Measurements from ENCODE around the gene MIA.
"Not testable (repeated sequence)": the region's sequence is repeated elsewhere in the genome, so short reads cannot be mapped to it uniquely, and the experiment has no call there.

Gene MIA

DNA sequence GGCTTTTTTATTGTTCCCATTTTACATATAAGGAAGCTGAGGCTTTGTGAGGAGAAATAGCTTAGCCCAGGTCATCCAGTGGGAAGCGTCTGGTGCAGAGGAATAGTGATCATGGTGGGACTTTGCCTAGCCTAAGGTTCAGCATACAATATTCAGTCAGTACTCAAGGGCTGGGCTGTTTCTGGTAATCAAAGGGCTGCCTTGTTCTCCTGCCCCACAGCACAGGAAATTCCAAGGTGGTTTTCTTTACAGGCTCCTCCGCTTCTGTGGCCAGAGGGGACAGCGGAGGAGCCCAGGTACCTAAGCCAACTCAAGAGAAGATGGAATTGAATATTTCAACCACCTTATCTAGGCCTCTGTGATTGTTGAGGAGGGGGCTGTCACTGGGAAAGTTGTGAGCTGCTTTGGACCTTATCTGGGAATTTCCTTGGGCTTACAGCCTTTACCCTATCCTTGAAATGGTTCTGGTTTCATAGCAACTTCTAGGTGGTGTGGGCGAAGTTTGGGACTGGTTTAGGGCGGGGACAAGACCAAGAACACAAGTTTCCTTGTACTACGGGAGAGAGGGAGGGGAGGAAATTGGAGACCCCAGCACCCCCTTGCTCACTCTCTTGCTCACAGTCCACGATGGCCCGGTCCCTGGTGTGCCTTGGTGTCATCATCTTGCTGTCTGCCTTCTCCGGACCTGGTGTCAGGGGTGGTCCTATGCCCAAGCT lies at the start of gene MIA:
MIA (plus strand) TSS at position 606 of the 716 bp plus-strand sequence; CDS start at position 628, 22 bp downstream.
- no peaks in the 10 kb centered on the region for H3K27me3 ChIP-seq (ENCODE audit: low read depth, low read length)
- peak within 1 kb of the TSS in 1 of 2 donors; percentile 12 for H3K4me3 ChIP-seq (ENCODE audit: low read depth in 1 of 2, low read length in 2 of 2)
- H3K4me1 ChIP-seq (ENCODE audit: control insufficient read depth in 1 of 2, insufficient read depth in 2 of 2, low read length in 2 of 2): peaks cover 9 to 14% of the 10 kb centered on the region in 2 donors
- peaks cover 0 to 3% of the 10 kb centered on the region in 2 donors for H3K36me3 ChIP-seq (ENCODE audit: control insufficient read depth in 1 of 2, insufficient read depth in 2 of 2, low read length in 2 of 2)
- H3K27ac ChIP-seq (ENCODE audit: low read length): no peak within 1 kb of the TSS
- peaks cover 0 to 3% of the 10 kb centered on the region in 2 donors for H3K9me3 ChIP-seq (ENCODE audit: control insufficient read depth in 1 of 2, low read length in 2 of 2)

DNA sequence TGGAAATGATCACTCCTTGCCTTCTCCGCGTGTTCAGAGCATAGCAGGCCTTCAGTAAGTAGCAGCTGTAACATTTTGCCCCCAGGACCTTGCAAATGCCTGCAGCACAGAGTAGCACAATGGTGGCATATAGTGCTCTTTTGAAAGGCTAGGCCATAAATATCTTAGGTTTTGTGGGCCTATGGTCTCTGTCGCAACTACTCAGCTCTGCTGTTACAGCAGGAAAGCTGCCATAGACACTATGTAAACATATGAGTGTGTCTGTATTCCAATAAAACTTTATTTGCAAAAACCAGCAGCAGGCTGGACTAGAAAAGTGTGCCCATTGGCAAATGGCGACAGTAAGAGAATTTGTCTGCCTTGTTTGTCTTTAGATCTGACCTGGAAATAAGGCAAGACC lies 49.0 kb upstream of the MIA start:
- no peak overlapping the region for H3K4me3 ChIP-seq (ENCODE audit: low read depth in 1 of 2, low read length in 2 of 2)
- peaks cover 0 to 8% of the 10 kb centered on the region in 2 donors for H3K4me1 ChIP-seq (ENCODE audit: control insufficient read depth in 1 of 2, insufficient read depth in 2 of 2, low read length in 2 of 2)
- no peak overlapping the region for H3K27ac ChIP-seq (ENCODE audit: low read length)
- H3K9me3 ChIP-seq (ENCODE audit: control insufficient read depth in 1 of 2, low read length in 2 of 2): no peaks in the 10 kb centered on the region
- peaks cover 49 to 69% of the 10 kb centered on the region in 2 donors for H3K36me3 ChIP-seq (ENCODE audit: control insufficient read depth in 1 of 2, insufficient read depth in 2 of 2, low read length in 2 of 2)
- no peaks in the 10 kb centered on the region for H3K27me3 ChIP-seq (ENCODE audit: low read depth, low read length)

DNA sequence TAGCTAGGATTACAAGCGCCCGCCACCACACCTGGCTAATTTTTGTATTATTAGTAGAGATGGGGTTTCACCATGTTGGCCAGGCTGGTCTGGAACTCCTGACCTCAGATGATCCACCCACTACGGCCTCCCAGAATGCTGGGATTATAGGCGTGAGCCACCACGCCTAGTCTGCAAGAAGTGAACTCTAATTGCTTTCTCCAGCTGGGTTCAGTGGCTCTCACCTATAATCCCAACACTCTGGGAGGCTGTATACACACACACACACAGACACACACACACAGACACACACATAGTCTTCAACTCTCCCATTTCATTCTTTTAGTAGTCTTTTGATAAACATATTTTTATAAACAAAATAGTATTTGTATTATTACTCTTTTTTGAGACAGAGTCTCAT lies 45.3 kb upstream of the MIA start:
- H3K9me3 ChIP-seq (ENCODE audit: control insufficient read depth in 1 of 2, low read length in 2 of 2); H3K4me1 ChIP-seq (ENCODE audit: control insufficient read depth in 1 of 2, insufficient read depth in 2 of 2, low read length in 2 of 2); H3K4me3 ChIP-seq (ENCODE audit: low read depth in 1 of 2, low read length in 2 of 2); H3K27ac ChIP-seq (ENCODE audit: low read length); H3K27me3 ChIP-seq (ENCODE audit: low read depth, low read length): not testable (repeated sequence)
- peaks cover 52 to 88% of the 10 kb centered on the region in 2 donors for H3K36me3 ChIP-seq (ENCODE audit: control insufficient read depth in 1 of 2, insufficient read depth in 2 of 2, low read length in 2 of 2)

DNA sequence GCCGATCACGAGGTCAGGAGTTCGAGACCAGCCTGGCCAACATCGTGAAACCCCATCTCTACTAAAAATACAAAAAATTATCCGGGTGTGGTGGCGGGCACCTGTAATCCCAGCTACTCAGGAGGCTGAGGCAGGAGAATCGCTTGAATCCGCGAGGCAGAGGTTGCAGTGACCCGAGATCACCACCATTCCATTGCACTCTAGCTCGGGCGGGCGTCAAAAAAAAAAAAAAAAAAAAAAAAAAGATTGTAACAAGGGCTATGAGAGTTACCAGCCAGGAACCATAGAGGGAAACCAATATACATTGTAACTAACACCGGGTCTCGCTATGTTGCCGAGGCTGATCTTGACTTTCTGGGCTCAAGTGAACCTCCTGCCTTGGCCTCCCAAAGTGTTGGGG lies 43.0 kb upstream of the MIA start:
- not testable (repeated sequence) for H3K4me1 ChIP-seq (ENCODE audit: control insufficient read depth in 1 of 2, insufficient read depth in 2 of 2, low read length in 2 of 2); H3K9me3 ChIP-seq (ENCODE audit: control insufficient read depth in 1 of 2, low read length in 2 of 2); H3K27ac ChIP-seq (ENCODE audit: low read length); H3K4me3 ChIP-seq (ENCODE audit: low read depth in 1 of 2, low read length in 2 of 2); H3K27me3 ChIP-seq (ENCODE audit: low read depth, low read length)
- H3K36me3 ChIP-seq (ENCODE audit: control insufficient read depth in 1 of 2, insufficient read depth in 2 of 2, low read length in 2 of 2): peaks cover 52 to 92% of the 10 kb centered on the region in 2 donors

DNA sequence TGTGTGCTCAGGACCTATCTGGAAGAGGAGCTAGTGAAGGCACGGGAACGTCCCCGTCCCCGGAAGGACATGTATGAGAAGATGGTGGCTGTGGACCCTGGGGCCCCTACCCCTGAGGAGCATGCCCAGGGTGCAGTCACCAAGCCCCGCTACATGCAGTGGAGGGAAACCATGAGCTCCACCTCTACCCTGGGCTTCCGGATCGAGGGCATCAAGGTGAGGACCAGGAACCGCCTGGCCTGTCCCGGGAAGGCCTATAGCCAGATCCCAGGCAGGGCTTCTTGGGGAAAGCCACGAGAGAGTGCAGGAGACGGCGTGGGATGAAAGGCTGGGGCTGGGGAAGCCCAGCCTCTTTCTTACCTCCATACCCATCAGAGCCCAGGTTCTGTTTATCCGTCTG lies 42.2 kb upstream of the MIA start:
- peaks cover 50 to 89% of the 10 kb centered on the region in 2 donors for H3K36me3 ChIP-seq (ENCODE audit: control insufficient read depth in 1 of 2, insufficient read depth in 2 of 2, low read length in 2 of 2)
- no peaks in the 10 kb centered on the region for H3K27me3 ChIP-seq (ENCODE audit: low read depth, low read length)
- H3K9me3 ChIP-seq (ENCODE audit: control insufficient read depth in 1 of 2, low read length in 2 of 2): no peaks in the 10 kb centered on the region
- H3K4me3 ChIP-seq (ENCODE audit: low read depth in 1 of 2, low read length in 2 of 2): no peak overlapping the region
- no peaks in the 10 kb centered on the region for H3K4me1 ChIP-seq (ENCODE audit: control insufficient read depth in 1 of 2, insufficient read depth in 2 of 2, low read length in 2 of 2)
- H3K27ac ChIP-seq (ENCODE audit: low read length): no peak overlapping the region

DNA sequence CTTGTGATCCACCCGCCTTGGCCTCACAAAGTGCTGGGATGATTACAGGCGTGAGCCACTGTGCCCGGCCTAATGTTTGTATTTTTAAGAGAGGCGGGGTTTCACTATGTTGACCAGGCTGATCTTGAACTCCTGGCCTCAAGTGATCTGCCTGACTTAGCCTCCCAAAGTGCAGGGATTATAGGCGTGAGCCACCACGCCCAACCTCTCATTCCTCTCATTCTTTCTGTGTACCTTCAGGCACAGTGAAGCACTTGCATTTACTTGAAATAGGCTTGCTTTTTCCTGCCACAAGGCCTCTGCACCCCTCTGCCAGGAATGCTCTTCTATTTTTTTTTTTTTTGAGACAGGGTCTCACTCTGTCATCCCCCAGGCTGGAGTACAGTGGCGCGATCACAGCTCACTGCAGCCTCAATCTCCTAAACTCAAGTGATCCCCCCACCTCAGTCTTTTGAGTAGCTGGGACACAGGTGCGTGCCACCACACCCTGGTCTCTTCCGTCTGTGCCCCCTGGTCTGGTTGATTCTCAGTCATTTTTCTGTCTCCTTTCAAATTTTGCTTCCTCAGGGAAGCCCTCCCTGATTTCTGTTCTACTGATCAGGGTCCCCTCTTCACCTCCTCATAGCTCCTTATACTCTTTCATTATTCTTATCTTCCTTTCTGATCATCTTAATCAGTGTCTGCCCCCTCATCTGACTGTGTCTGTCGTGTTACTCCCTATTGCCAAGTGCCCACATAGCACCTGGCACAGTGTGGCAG lies 40.1 kb upstream of the MIA start:
- Histone ChIP-seq H3K27me3 (ENCODE audit: low read depth, low read length) (no peaks in the 10 kb centered on the region), H3K4me1 (ENCODE audit: control insufficient read depth in 1 of 2, insufficient read depth in 2 of 2, low read length in 2 of 2) (no peaks in the 10 kb centered on the region), H3K4me3 (ENCODE audit: low read depth in 1 of 2, low read length in 2 of 2) (no peak overlapping the region), H3K9me3 (ENCODE audit: control insufficient read depth in 1 of 2, low read length in 2 of 2) (no peaks in the 10 kb centered on the region), H3K36me3 (ENCODE audit: control insufficient read depth in 1 of 2, insufficient read depth in 2 of 2, low read length in 2 of 2) (peaks cover 54 to 82% of the 10 kb centered on the region in 2 donors), H3K27ac (ENCODE audit: low read length) (no peak overlapping the region)

DNA sequence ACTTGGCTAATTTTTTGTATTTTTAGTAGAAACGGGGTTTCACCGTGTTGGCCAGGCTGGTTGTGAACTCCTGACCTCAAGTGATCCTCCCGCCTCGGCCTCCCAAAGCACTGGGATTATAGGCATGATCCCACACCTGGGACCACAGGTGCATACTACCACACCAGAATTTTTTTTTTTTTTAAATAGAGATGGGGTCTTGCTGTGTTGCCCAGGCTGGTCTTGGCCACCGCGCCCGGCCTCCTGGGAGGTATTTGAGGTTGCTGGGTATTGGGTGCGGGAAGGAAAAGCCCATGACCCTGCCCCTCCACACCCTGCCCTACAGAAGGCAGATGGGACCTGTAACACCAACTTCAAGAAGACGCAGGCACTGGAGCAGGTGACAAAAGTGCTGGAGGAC lies 38.7 kb upstream of the MIA start:
- no peak overlapping the region for H3K4me3 ChIP-seq (ENCODE audit: low read depth in 1 of 2, low read length in 2 of 2)
- no peaks in the 10 kb centered on the region for H3K9me3 ChIP-seq (ENCODE audit: control insufficient read depth in 1 of 2, low read length in 2 of 2)

DNA sequence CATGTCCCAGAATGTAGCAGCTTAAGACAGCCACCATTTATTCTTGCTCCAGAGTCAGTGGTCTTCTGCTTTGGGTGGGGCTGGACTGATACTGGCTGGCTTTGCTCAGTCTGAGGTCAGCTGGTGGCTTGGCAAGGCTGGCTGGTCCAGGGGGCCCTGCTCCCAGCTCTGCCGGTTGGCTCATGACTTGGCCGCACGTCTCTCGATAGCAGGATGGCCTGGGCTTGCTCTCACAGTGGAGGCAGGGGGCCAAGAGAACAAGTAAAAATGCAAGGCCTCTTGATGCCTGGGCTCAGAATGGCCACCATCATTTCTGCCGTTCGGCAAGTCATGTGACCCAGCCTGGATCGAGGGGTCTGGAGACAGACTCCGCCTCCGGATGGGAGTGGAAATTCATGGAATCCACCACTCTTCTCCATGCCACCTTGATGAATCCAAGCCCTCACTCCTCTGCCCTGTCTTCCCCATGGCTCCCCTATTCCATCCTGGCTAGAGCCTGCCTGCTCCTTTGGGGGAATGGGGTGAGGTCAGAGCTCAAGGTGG lies 38.1 kb upstream of the MIA start:
- Histone ChIP-seq H3K4me1 (ENCODE audit: control insufficient read depth in 1 of 2, insufficient read depth in 2 of 2, low read length in 2 of 2) (peaks cover 0 to 4% of the 10 kb centered on the region in 2 donors), H3K36me3 (ENCODE audit: control insufficient read depth in 1 of 2, insufficient read depth in 2 of 2, low read length in 2 of 2) (peaks cover 44 to 64% of the 10 kb centered on the region in 2 donors), H3K27ac (ENCODE audit: low read length) (no peak overlapping the region), H3K4me3 (ENCODE audit: low read depth in 1 of 2, low read length in 2 of 2) (no peak overlapping the region), H3K9me3 (ENCODE audit: control insufficient read depth in 1 of 2, low read length in 2 of 2) (no peaks in the 10 kb centered on the region), H3K27me3 (ENCODE audit: low read depth, low read length) (no peaks in the 10 kb centered on the region)

More for the DNA sequence above, 38.7 kb upstream of the MIA start:
- Histone ChIP-seq H3K4me1 (ENCODE audit: control insufficient read depth in 1 of 2, insufficient read depth in 2 of 2, low read length in 2 of 2) (peaks cover 0 to 4% of the 10 kb centered on the region in 2 donors), H3K27ac (ENCODE audit: low read length) (no peak overlapping the region), H3K36me3 (ENCODE audit: control insufficient read depth in 1 of 2, insufficient read depth in 2 of 2, low read length in 2 of 2) (peaks cover 44 to 67% of the 10 kb centered on the region in 2 donors), H3K27me3 (ENCODE audit: low read depth, low read length) (no peaks in the 10 kb centered on the region)

DNA sequence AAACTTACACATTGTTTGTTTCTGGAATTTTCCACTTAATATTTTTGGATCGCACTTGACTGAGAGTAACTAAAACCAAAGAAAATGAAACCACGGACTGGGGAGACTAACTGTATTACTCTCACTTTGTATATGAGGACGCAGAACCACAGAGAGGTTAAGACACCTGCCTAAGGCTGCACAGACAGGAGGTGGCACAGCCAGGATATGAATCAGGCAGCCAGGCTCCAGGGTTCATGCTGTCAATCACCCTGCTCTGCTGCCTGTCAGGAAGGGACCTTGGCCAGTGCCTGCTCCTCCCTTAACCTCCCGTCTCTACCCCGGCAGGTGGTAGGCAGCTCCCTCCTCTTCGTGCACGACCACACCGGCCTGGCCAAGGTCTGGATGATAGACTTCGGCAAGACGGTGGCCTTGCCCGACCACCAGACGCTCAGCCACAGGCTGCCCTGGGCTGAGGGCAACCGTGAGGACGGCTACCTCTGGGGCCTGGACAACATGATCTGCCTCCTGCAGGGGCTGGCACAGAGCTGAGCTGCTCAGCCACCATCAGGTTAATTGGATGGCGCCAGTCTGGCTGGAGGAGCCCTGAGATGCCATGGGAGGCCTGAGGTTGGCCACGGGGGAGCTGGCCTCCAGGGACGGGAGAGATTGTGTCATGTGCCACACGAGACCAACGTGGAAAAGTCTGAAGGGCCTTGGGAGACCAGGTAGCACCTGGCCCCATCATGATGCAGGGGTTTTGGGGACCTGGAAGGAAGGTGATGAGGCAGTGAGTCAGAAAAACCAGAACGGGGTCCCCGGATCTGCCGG lies 36.1 kb upstream of the MIA start:
- Histone ChIP-seq H3K4me1 (ENCODE audit: control insufficient read depth in 1 of 2, insufficient read depth in 2 of 2, low read length in 2 of 2) (peaks cover 0 to 4% of the 10 kb centered on the region in 2 donors), H3K27ac (ENCODE audit: low read length) (no peak overlapping the region), H3K9me3 (ENCODE audit: control insufficient read depth in 1 of 2, low read length in 2 of 2) (no peaks in the 10 kb centered on the region), H3K27me3 (ENCODE audit: low read depth, low read length) (no peaks in the 10 kb centered on the region), H3K36me3 (ENCODE audit: control insufficient read depth in 1 of 2, insufficient read depth in 2 of 2, low read length in 2 of 2) (peaks cover 30 to 44% of the 10 kb centered on the region in 2 donors), H3K4me3 (ENCODE audit: low read depth in 1 of 2, low read length in 2 of 2) (no peak overlapping the region)

DNA sequence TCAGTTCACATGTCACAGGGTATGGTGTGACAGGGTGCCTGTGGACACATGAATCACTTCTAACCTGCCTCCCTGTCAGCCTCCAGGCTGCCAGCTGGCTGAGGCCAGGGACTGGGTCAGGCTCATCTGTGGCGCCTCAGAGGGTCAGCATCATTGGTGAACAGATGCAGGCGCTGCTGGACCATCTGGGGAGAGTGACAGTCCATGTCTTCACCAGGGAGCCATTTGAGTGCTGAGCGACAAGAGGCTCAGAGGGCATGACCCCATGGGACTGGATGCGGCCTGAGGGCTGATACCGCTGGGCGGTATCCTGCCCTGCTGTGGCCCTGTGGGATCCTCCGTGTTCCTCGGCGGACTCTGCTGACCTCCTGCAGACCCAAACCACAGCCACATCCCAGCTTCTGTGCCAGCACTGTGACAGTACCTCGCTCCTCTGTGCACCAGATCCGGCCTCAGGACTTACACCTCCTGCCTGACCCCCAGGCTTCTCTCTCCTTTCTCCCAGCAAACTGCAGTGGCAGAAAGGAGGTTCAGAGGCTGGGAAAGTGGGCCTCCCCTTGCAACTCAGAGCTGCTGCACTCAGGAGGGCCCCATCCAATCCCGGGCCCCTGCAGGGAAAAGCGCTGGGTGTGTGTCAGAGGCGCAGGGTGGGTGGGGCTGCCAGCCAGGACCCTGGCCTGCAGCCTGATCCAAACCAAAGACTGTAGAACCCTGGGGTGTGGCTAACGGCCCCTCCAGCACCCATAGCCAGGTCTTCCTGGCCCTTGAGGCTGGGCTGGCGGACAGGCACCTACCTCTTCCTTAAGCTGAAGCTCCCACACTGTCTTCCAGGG lies 35.2 kb upstream of the MIA start:
- H3K36me3 ChIP-seq (ENCODE audit: control insufficient read depth in 1 of 2, insufficient read depth in 2 of 2, low read length in 2 of 2): peaks cover 27 to 35% of the 10 kb centered on the region in 2 donors
- no peak overlapping the region for H3K4me3 ChIP-seq (ENCODE audit: low read depth in 1 of 2, low read length in 2 of 2)
- H3K27me3 ChIP-seq (ENCODE audit: low read depth, low read length): no peaks in the 10 kb centered on the region
- H3K4me1 ChIP-seq (ENCODE audit: control insufficient read depth in 1 of 2, insufficient read depth in 2 of 2, low read length in 2 of 2): peaks cover 0 to 4% of the 10 kb centered on the region in 2 donors
- no peak overlapping the region for H3K27ac ChIP-seq (ENCODE audit: low read length)
- no peaks in the 10 kb centered on the region for H3K9me3 ChIP-seq (ENCODE audit: control insufficient read depth in 1 of 2, low read length in 2 of 2)

All from muscle layer of duodenum (tissue), 2 donors.